AG08395 (cell line): ENCODE measurements around the gene SHANK1.
"Not testable (repeated sequence)": the region's sequence is repeated elsewhere in the genome, so short reads cannot be mapped to it uniquely, and the experiment has no call there.

Experiments
- DNase-seq: peaks from one replicate; pipeline ENCODE4 v3.0.0; 2012; ENCODE audit warnings: mixed read lengths, low spot score

The SHANK1 gene

GRCh38 chr19:50719566-50719965, at the start of gene SHANK1:
TSS of gene SHANK1 (minus strand) at chr19:50719802. CDS start at chr19:50716919, 2,883 bp downstream.
- DNase-seq, result no peak

DNA sequence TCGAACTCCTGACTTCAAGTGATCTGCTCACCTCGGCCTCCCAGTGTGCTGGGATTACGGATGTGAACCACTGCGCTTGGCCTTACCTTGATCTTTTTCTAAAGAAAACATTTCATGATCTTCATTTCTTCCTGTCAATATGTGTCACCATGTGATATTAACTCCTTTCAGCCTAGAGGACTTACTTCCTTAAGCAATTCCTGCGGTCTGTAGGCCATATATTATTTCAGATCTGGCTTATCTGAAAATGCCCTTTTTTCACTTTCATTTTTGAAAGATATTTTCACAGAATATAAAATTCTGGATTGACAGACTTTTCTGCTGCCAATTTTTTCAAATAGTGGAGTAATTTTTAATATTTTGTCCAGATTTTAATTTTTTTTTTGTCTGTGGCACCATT, 48.7 kb upstream of the SHANK1 start:
- DNase-seq, result no peak

DNA sequence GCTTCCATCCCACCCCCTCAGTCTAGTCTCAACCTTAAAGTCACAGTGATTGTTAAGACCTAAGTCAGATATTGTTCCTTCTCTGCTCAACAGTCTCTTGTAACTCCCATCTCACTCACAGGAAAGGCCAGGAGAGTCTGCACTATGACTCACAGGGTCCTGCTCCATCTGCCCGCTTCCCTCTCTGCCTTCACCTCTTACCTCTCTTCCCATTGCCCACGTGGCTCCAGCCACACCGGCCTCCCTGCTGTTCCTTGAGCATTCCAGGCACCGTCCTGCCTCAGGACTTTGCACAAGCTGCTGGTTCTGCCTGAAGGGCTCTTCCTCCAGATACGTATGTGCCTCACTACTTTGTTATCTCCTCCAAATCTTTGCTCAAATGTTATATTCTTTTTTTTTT, 47.7 kb upstream of the SHANK1 start:
- DNase-seq, result not testable (repeated sequence)

GRCh38 chr19:50766746-50767145, 47.1 kb upstream of the SHANK1 start:
- DNase-seq, result not testable (repeated sequence)

- no peak for DNase-seq
Measured at GRCh38 chr19:50764409-50764808, 44.8 kb upstream of the SHANK1 start.

DNA sequence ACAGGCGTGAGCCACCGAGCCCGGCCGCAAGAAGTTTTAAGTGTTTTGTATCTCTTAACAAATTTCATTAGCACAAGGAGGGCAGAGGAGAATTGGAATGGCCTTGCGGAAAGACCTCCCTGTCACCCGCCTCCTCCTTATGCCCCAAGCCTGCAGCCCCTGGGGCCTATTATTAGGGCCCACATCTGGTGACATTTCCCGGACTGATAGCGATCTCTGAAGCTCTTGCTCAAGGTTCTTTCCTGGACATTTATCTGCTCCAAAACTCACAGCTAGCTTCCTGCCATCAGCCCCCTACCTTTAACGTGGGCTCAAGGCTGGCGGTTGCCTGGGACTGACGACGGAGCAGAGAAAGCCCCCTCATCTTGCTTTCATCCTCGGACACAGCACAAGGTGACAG, 43.9 kb upstream of the SHANK1 start:
- DNase-seq, result not testable (repeated sequence)

DNA sequence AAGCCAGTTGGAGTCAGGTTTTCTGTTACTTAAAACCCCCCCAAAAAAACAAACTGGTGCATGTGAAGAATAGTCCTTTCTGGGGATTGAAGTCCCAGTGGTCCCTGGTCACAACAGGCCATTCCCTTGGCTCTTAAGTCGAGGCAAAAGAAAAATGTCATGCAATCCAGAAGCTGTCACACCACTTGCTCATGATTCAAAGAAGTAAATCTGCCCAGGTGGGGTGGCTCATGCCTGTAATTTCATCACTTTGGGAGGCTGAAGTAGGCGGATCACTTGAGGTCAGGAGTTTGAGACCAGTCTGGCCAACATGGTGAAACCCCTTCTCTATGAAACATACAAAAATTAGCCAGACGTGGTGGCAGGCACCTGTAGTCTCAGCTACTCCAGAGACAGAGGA, 41.9 kb upstream of the SHANK1 start:
- DNase-seq, result not testable (repeated sequence)

- DNase-seq, result peak; percentile 12
Measured at GRCh38 chr19:50759886-50760285, 40.3 kb upstream of the SHANK1 start.

DNA sequence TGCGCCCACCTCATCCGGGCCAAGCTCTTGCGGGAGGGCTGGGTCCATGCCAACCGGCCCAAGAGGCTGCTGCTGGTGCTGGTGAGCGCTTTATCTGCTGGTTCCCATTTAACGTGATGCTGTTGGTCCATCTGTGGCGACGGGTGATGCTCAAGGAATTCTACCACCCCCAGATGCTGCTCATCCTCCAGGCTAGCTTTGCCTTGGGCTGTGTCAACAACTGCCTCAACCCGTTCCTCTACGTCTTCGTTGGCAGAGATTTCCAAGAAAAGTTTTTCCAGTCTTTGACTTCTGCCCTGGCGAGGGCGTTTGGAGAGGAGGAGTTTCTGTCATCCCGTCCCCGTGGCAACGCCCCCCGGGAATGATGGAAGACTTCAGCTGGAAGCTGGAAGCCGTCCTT, 39.5 kb upstream of the SHANK1 start:
- not testable (repeated sequence) for DNase-seq

GRCh38 chr19:50757624-50758023, 38.0 kb upstream of the SHANK1 start:
- not testable (repeated sequence) for DNase-seq

DNA sequence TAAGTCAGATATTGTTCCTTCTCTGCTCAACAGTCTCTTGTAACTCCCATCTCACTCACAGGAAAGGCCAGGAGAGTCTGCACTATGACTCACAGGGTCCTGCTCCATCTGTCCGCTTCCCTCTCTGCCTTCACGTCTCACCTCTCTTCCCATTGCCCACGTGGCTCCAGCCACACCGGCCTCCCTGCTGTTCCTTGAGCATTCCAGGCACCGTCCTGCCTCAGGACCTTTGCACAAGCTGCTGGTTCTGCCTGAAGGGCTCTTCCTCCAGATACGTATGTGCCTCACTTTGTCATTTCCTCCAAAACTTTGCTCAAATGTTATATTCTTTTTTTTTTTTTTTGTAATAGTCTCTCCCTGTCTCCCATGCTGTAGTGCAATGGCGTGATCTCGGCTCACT, 36.6 kb upstream of the SHANK1 start:
- DNase-seq, result not testable (repeated sequence)

GRCh38 chr19:50753879-50754278, 34.3 kb upstream of the SHANK1 start:
- DNase-seq, result no peak

DNA sequence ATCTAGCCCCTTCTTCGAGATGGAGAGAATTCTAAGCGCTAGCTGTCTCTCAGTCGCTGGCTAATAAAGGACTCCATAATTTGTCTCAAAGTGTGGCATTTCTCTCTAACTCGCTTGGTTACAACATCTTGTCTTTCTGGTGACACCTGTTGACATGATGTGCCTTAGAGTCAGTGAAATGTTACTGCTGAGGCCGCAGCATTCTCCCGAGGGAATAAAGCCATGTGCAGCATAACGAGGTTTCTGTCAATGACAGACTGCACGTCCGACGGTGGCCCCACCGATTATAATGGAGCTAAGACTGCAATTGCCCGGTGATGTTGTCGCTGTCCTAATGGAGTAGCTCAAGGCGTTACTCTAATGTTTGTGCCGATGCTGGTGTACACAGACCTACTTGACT, 30.4 kb upstream of the SHANK1 start:
- no peak for DNase-seq

- DNase-seq, result no peak
Measured at GRCh38 chr19:50749490-50749889, 29.9 kb upstream of the SHANK1 start.

DNA sequence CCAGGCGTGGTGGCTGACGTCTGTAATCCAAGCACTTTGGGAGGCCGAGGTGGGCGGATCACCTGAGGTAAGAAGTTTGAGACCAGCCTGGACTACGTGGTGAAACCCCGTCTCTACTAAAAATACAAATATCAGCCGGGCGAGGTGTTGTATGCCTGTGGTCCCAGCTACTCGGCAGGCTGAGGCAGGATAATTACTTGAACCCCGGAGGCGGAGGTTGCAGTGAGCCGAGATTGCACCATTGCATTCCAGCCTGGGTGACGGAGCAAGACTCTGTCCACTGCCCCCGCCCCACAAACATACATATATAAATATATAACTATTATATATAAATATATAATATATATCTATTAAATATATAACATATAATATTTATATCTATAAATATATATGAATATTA, 27.5 kb upstream of the SHANK1 start:
- not testable (repeated sequence) for DNase-seq

GRCh38 chr19:50745221-50745620, 25.6 kb upstream of the SHANK1 start:
- no peak for DNase-seq

- no peak for DNase-seq
Measured at GRCh38 chr19:50743537-50743936, 23.9 kb upstream of the SHANK1 start.

- DNase-seq, result no peak
Measured at GRCh38 chr19:50741179-50741933, 21.8 kb upstream of the SHANK1 start.

- DNase-seq, result no peak
Measured at GRCh38 chr19:50739914-50740426, 20.4 kb upstream of the SHANK1 start.

DNA sequence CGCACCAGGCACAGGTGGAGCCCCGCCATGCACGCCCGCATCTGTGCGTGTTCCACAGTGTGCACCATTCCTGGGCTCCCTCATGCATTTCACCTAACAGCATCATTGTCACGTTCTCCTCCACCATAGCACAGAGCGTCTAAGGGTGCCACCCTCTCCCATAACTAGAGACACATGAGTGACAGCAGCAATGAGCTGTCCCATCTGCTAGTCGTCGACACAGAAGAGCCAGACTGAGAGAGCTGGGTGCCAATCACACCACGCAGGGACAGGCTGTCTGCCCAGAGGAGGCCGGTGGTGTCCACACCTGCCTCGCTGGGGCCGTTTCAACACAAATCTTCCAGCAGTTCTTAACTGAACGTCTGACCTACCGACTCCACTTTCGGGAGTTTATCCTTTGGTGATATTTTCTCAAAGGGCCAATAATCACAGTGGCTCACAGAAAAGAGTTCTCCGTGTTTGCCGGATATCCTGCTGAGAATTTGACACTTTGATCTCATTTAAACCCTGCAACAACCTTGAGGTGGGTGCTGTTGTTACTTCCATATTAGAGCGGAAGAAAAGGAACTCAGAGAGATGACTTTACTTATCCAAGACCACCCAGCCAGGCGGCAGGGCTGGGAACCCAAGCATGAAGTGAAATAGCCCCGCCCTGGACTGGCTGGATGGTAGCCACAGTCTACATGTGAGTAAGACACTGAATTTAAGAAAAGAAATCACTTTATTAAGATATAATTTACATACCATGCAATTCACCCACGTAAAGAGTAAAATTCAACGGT, 19.7 kb upstream of the SHANK1 start:
- DNase-seq, result no peak

DNA sequence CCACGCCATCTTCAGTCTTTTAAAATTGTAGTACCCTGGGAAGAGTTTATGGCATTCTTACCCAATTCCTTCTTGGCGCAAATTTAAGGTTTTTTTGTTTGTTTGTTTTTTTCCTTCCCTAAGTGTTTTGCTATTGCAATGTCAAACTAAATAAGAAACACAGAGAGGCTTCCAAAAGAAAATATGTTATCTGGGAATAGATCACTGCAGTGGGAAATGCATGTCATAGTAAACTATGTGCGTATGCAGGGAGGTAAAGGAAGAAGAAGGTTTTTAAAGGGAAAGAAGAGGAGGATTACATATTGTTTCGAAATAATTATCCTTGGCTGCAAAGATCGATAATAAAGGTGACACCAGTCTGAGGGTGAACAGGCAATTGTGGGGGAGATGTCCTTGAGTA, 16.7 kb upstream of the SHANK1 start:
- no peak for DNase-seq

- DNase-seq, result no peak
Measured at GRCh38 chr19:50735869-50736268, 16.3 kb upstream of the SHANK1 start.

GRCh38 chr19:50729894-50730293, 10.3 kb upstream of the SHANK1 start:
- DNase-seq, result no peak
